Measurements from ENCODE around the gene DNAJC11.
"Not testable (repeated sequence)": the region's sequence is repeated elsewhere in the genome, so short reads cannot be mapped to it uniquely, and the experiment has no call there.

Gene DNAJC11

DNA sequence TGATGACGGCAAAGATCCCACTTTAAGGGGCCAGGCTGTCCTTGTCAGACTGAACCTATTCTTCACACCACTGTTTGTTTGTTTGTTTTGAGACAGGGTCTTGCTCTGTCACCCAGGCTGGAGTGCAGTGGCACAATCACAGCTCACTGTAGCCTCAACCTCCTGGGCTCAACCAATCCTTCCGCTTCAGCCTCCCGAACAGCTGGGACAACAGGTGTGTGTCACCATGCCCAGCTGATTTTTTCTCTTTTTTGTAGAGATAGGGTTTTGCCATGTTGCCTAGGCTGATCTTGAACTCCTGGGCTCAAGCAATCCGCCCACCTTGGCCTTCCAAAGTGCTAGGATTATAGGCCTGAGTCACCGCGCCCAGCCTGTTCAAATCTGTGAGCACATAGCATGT, 64.8 kb downstream of the DNAJC11 start:
- peaks cover 27% of the 10 kb centered on the region for H3K36me3 ChIP-seq (ENCODE audit: control insufficient read depth, insufficient read depth, low read length)
- 98 to 100% methylated on average over 6 of the region's 6 CpGs for WGBS, 2 experiments

DNA sequence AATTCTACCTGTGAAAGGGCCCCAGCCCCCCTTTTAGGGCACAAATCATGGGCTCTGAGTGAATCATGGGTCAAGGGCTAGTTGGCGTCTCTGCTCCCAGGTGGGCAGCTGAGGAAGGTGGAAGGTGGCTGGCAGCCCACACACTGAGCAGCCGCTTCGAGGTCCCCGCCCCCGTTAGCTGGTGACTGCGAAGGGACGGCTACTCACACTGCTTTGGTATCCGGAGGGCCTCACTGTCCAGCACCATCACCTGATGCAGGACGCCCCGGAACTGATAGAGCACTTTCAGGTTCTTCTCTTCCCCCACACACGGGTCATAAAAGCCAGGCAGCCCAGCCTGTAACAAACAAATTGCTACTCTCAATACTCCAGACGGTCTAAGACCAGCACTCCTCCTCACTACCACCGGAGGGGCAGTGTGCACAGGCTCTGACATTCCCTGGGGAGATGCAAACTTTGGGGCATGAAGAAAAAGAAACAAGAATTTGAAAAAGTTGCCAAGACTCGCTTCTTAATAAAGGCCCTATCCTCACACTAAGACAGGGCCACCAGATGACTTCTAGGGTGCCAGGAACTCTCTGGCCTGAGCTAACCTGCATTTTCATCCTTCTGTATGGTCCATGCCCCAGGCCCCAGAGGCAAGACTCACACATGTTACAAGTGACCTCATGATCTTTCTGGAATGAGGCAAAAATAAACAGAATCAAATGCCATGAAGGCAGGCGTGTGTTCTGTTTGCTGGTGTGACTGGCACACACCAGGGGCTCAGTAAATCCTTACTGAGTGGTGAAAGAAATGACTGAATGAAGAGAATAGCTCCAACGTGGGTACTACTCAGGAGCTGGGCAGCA, 65.5 kb downstream of the DNAJC11 start:
- Histone ChIP-seq H3K36me3 (ENCODE audit: control insufficient read depth, insufficient read depth, low read length) (peaks cover 27% of the 10 kb centered on the region), H3K27ac (ENCODE audit: insufficient read depth, low read depth, low read length, poor library complexity, severe bottlenecking) (no peak overlapping the region)

More for the DNA sequence above, 64.8 kb downstream of the DNAJC11 start:
- not testable (repeated sequence) for H3K9me3 ChIP-seq (ENCODE audit: control insufficient read depth, low read length); H3K4me3 ChIP-seq (ENCODE audit: insufficient read depth, low read depth, low read length); H3K27me3 ChIP-seq (ENCODE audit: control insufficient read depth, insufficient read depth, low read length, poor library complexity, severe bottlenecking); H3K4me1 ChIP-seq (ENCODE audit: control insufficient read depth, insufficient read depth, low read length); H3K27ac ChIP-seq (ENCODE audit: insufficient read depth, low read depth, low read length, poor library complexity, severe bottlenecking)

DNA sequence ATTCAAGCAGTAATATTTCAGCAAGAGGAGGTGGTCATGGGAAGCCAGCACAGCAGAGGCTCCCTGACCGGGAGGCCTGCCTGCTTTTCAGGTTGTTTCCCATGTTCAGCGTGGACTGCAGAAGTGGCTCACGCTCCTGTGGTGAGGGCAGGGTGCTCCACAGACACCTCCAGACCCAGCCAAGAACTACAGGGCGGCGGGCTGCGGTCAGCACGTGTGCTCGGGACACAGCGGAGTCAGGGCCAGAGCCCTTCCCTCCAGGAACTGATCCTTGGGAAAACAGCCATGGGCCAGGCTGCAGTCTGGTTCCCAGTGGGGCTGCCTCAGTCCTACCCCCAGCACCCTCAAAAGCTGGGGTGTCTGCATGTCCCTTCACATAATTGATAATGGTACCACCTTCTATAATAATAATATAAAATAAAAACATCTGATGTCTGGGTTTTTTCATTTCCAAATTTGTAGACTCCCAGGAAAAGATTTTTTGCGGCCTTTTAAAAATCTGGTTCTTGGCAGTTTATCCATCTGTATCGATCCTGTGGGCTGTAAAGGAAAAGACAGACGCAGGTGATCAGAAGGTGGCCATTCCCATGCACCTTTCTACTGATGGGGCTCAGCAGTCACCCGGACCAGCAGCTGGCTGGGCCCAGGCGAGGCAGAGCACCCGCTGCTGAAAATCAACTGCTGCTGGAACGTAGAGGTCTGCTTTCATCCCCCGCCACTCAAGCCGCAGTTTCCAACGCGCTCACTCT, 66.3 kb downstream of the DNAJC11 start:
- 94 to 96% methylated on average over 20 of the region's 20 CpGs for WGBS, 2 experiments

More for the DNA sequence above, 65.5 kb downstream of the DNAJC11 start:
- Histone ChIP-seq H3K4me3 (ENCODE audit: insufficient read depth, low read depth, low read length) (no peak overlapping the region), H3K9me3 (ENCODE audit: control insufficient read depth, low read length) (no peaks in the 10 kb centered on the region), H3K27me3 (ENCODE audit: control insufficient read depth, insufficient read depth, low read length, poor library complexity, severe bottlenecking) (no peaks in the 10 kb centered on the region), H3K4me1 (ENCODE audit: control insufficient read depth, insufficient read depth, low read length) (no peaks in the 10 kb centered on the region)
- 93 to 94% methylated on average over 16 of the region's 16 CpGs for WGBS, 2 experiments

DNA sequence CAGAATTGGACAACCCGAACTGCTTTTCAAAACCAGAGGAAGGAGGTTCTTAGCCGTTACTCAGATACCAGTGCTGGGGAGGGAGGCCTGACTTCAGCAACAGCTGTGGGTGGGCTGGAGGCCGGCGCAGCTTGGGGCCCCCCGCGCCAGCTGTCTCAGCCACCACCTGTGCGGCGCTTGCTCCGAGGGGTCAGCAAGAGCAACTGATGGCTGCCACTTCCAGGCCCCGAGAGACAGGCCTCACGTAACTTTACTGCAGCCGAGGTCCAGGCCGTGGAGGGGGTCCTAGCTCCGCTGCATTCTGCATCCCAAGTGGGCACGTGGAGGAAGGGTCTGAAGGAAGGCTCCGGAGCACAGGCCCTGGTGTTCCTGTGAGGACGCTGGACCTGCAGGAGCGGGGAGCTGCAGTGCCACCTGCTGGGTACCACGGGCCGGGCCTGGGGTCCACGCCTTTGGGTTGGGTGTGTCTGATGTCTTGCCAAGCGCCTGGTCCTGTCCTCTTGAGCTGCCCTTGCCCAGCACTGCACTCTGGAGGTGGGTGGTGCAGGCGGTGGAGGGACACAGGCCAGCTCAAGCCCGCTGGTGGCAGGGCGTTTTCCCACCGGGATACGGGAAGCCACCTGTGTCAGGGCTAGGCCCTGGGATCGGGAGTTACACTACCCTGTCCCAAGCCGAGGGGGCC, 67.1 kb downstream of the DNAJC11 start:
- no peaks in the 10 kb centered on the region for H3K27me3 ChIP-seq (ENCODE audit: control insufficient read depth, insufficient read depth, low read length, poor library complexity, severe bottlenecking)
- H3K36me3 ChIP-seq (ENCODE audit: control insufficient read depth, insufficient read depth, low read length): peaks cover 33% of the 10 kb centered on the region
- H3K4me3 ChIP-seq (ENCODE audit: insufficient read depth, low read depth, low read length): no peak overlapping the region
- no peaks in the 10 kb centered on the region for H3K4me1 ChIP-seq (ENCODE audit: control insufficient read depth, insufficient read depth, low read length)
- no peak overlapping the region for H3K27ac ChIP-seq (ENCODE audit: insufficient read depth, low read depth, low read length, poor library complexity, severe bottlenecking)
- H3K9me3 ChIP-seq (ENCODE audit: control insufficient read depth, low read length): no peaks in the 10 kb centered on the region
- WGBS, 2 experiments: 86 to 89% methylated on average over 29 of the region's 29 CpGs

More for the DNA sequence above, 66.3 kb downstream of the DNAJC11 start:
- Histone ChIP-seq H3K9me3 (ENCODE audit: control insufficient read depth, low read length) (no peaks in the 10 kb centered on the region), H3K4me1 (ENCODE audit: control insufficient read depth, insufficient read depth, low read length) (no peaks in the 10 kb centered on the region), H3K36me3 (ENCODE audit: control insufficient read depth, insufficient read depth, low read length) (peaks cover 27% of the 10 kb centered on the region), H3K4me3 (ENCODE audit: insufficient read depth, low read depth, low read length) (no peak overlapping the region), H3K27ac (ENCODE audit: insufficient read depth, low read depth, low read length, poor library complexity, severe bottlenecking) (no peak overlapping the region), H3K27me3 (ENCODE audit: control insufficient read depth, insufficient read depth, low read length, poor library complexity, severe bottlenecking) (no peaks in the 10 kb centered on the region)

DNA sequence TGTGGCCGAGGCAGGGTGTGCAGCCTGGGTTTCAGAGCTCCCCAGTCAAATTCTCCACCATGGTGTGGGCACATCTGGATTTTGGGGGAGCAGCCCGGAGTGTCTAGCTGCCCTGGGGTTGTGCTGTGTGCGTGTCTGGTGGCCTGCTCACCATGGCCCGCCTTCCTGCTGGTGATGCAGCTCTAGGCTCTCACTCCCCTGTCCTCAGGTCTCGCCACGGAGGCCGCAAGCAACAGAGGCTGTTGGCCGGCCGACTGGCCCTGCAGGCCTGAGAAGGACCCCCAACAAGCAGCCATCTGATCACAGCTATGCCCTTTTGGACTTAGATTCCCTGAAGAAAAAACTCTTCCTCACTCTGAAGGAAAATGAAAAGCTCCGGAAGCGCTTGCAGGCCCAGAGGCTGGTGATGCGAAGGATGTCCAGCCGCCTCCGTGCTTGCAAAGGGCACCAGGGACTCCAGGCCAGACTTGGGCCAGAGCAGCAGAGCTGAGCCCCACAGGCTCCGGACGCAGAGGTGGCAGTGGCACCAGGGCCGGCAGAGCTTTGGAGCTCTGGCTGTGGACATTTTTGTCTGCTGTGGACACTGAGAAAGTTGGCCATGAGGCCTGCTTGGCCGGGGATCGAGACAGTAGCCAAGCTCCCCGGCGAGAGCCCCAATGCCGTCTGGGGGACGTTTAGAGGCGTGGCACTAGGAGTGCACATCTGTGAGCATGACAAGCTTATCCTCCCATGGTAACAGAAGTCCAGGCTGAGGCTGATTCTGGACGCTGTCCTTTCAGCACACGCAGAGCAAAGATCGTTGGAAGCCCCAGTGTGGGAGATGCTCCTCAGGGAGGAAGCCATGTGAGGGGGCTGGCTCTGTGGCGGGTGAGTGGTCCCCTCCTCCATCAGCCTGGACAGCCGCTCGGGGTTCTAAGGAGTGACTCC, 68.8 kb downstream of the DNAJC11 start:
- H3K9me3 ChIP-seq (ENCODE audit: control insufficient read depth, low read length): no peaks in the 10 kb centered on the region
- 94 to 95% methylated on average over 30 of the region's 30 CpGs for WGBS, 2 experiments
- no peaks in the 10 kb centered on the region for H3K4me1 ChIP-seq (ENCODE audit: control insufficient read depth, insufficient read depth, low read length)
- H3K4me3 ChIP-seq (ENCODE audit: insufficient read depth, low read depth, low read length): no peak overlapping the region
- H3K27ac ChIP-seq (ENCODE audit: insufficient read depth, low read depth, low read length, poor library complexity, severe bottlenecking): no peak overlapping the region
- peaks cover 39% of the 10 kb centered on the region for H3K36me3 ChIP-seq (ENCODE audit: control insufficient read depth, insufficient read depth, low read length)
- no peaks in the 10 kb centered on the region for H3K27me3 ChIP-seq (ENCODE audit: control insufficient read depth, insufficient read depth, low read length, poor library complexity, severe bottlenecking)

DNA sequence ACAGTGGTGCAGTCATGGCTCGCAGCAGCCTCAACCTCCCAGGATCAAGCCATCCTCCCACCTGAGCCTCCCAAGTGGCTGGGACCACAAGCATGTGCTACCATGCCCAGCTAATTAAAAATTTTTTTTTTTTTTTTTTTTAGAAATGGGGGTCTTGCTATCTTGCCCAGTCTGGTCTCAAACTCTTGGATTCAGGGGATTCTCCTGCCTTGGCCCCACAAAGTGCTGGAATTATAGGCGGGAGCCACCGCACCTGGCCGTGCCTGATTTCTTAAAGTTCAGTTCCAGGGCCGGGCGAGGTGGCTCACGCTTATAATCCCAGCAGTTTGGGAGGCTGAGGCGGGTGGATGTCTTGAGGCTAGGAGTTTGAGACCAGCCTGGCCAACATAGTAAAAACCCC, 70.6 kb downstream of the DNAJC11 start:
- WGBS, 2 experiments: 93 to 94% methylated on average over 8 of the region's 8 CpGs
- H3K36me3 ChIP-seq (ENCODE audit: control insufficient read depth, insufficient read depth, low read length): peaks cover 35% of the 10 kb centered on the region
- H3K9me3 ChIP-seq (ENCODE audit: control insufficient read depth, low read length): no peaks in the 10 kb centered on the region
- no peak overlapping the region for H3K4me3 ChIP-seq (ENCODE audit: insufficient read depth, low read depth, low read length)
- H3K27me3 ChIP-seq (ENCODE audit: control insufficient read depth, insufficient read depth, low read length, poor library complexity, severe bottlenecking): no peaks in the 10 kb centered on the region
- H3K4me1 ChIP-seq (ENCODE audit: control insufficient read depth, insufficient read depth, low read length): no peaks in the 10 kb centered on the region
- no peak overlapping the region for H3K27ac ChIP-seq (ENCODE audit: insufficient read depth, low read depth, low read length, poor library complexity, severe bottlenecking)

DNA sequence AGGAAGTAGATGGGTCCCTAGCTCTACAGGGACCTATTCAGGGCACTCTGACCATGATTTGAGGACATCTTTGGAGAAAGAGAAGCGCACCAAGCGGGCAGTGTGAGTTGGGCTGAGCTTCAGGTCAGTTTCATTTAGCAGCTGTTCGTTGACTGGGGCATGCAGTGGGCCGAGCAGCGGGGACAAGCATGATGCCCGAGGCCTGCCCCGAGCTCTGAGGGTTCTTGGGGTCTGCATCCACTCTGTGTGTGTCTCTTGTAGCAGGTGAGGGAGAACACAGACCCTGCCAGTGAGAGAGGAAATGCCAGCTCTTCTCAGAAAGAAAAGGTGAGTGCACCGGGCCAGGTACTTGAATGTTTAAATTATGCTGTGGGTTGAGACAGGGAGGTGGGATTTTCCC, 71.6 kb downstream of the DNAJC11 start:
- Histone ChIP-seq H3K27me3 (ENCODE audit: control insufficient read depth, insufficient read depth, low read length, poor library complexity, severe bottlenecking) (no peaks in the 10 kb centered on the region), H3K27ac (ENCODE audit: insufficient read depth, low read depth, low read length, poor library complexity, severe bottlenecking) (no peak overlapping the region), H3K36me3 (ENCODE audit: control insufficient read depth, insufficient read depth, low read length) (peaks cover 30% of the 10 kb centered on the region), H3K9me3 (ENCODE audit: control insufficient read depth, low read length) (no peaks in the 10 kb centered on the region), H3K4me1 (ENCODE audit: control insufficient read depth, insufficient read depth, low read length) (no peaks in the 10 kb centered on the region), H3K4me3 (ENCODE audit: insufficient read depth, low read depth, low read length) (no peak overlapping the region)
- 94% methylated on average over 8 of the region's 8 CpGs for WGBS, 2 experiments

DNA sequence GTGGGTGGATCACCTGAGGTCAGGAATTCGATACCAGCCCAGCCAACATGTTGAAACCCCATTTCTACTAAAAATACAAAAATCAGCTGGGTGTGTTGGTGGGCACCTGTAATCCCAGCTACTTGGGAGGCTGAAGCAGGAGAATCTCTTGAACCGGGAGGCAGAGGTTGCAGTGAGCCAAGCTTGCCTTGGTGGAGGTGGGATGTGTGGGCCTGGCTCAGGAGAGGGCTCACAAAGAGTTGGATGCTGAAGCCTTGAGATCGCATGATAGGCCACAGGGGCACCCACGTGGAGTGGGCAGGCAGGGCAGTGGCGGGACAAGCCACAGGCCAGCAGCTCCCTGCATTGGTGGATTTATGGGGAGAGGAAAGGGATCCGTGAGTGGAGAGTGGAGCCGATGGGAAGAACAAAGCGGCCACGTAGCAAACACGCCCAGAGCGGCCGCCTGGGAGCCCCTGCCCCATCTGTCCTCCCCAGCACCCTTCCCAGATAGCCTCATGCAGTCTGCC, 72.6 kb downstream of the DNAJC11 start:
- H3K36me3 ChIP-seq (ENCODE audit: control insufficient read depth, insufficient read depth, low read length): peaks cover 30% of the 10 kb centered on the region
- peaks cover 3% of the 10 kb centered on the region for H3K4me1 ChIP-seq (ENCODE audit: control insufficient read depth, insufficient read depth, low read length)
- no peak overlapping the region for H3K27ac ChIP-seq (ENCODE audit: insufficient read depth, low read depth, low read length, poor library complexity, severe bottlenecking)
- no peaks in the 10 kb centered on the region for H3K9me3 ChIP-seq (ENCODE audit: control insufficient read depth, low read length)
- WGBS, 2 experiments: 95% methylated on average over 12 of the region's 12 CpGs
- H3K27me3 ChIP-seq (ENCODE audit: control insufficient read depth, insufficient read depth, low read length, poor library complexity, severe bottlenecking): no peaks in the 10 kb centered on the region
- H3K4me3 ChIP-seq (ENCODE audit: insufficient read depth, low read depth, low read length): no peak overlapping the region

DNA sequence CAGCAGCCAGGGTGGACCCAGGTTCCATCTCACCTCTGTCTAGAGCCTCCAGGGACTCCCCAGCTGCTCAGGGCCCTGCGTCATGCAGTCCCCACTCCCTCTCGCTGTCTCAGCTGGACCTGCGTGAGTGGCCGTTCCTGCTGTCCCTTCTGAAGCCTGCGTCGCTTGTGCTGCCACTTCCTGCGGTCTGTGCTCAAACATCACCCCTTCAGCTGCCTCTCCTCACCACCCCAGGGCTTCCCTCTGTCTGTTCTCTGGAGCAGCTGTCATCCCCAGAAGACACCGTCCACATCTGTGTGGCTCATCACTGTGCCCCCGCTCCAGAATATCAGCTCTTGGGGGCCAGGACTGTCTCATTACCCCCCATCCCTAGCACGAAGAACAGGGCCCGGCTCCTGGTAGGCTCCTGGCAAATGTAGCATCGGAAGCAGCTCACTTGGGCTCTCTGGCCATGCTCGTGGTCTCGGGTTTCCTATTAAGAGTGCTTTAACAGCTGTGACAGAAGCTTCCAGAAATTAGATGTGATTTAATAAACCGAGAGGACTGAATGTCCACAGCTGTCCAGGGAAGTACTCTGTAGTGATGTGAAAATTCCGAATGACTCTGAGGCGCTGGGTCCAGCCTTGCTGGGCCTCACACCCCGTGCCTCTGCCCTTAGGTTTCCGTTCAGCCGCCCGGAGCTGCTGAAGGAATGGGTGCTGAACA, 73.6 kb downstream of the DNAJC11 start:
- H3K4me1 ChIP-seq (ENCODE audit: control insufficient read depth, insufficient read depth, low read length): peaks cover 3% of the 10 kb centered on the region
- H3K27me3 ChIP-seq (ENCODE audit: control insufficient read depth, insufficient read depth, low read length, poor library complexity, severe bottlenecking): no peaks in the 10 kb centered on the region
- H3K9me3 ChIP-seq (ENCODE audit: control insufficient read depth, low read length): no peaks in the 10 kb centered on the region
- peaks cover 22% of the 10 kb centered on the region for H3K36me3 ChIP-seq (ENCODE audit: control insufficient read depth, insufficient read depth, low read length)
- WGBS, 2 experiments: 91 to 94% methylated on average over 21 of the region's 21 CpGs
- no peak overlapping the region for H3K27ac ChIP-seq (ENCODE audit: insufficient read depth, low read depth, low read length, poor library complexity, severe bottlenecking)
- H3K4me3 ChIP-seq (ENCODE audit: insufficient read depth, low read depth, low read length): no peak overlapping the region
